GM21360 (cell line): Measurements from ENCODE around the gene LARGE1.

ENCODE experiments used
- ATAC-seq: cut with Tn5 transposase; IDR thresholded peaks from one replicate; pipeline ENCODE4 v1.9.1; 2021; ENCODE audit warnings: mild to moderate bottlenecking, moderate library complexity; ENCODE audit not compliant: unreplicated experiment

The LARGE1 gene

DNA sequence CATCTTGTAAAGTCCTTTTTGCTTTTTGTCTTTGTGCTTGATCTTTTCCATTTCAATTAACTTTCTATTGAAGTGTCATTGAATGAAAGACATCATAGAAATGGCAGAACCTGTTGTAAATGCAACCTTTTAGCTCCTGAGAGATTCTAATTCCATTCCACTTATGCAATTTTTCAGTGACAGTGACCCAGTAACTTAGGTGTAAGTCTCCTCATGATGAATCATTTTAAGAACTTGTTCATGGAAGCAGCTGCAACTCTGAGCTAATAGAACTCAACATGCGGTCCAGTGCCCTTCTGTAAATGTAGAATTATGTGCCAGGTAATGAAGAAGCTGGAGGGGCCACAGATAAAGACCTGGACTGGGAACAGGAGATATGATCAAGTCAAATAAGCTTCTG lies 463.8 kb downstream of the LARGE1 start:
- no peak for ATAC-seq

- ATAC-seq, result no peak
Observed at GRCh38 chr22:33455036-33455435, 465.2 kb downstream of the LARGE1 start.

GRCh38 chr22:33451866-33452469 lies 468.3 kb downstream of the LARGE1 start:
- ATAC-seq, result no peak

- no peak for ATAC-seq
Observed at GRCh38 chr22:33450756-33451155, 469.5 kb downstream of the LARGE1 start.

DNA sequence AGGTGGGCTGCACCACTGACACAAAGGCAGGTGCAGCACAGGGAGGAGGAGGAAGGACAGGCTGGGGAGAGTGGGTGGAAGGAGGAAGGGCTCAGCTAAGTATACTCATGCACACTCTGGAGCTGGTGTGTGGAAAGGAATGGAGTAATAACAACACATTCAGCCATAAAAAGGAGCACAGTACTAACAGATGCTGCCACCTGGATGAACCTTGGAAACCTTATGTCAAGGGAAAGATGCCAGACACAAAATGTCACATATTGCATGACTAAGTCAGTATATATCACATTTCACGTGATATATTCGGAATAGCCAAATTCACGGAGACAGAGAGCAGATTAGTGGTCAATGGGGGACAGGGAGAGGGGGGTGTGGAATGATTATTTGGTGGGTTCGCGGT lies 472.5 kb downstream of the LARGE1 start:
- ATAC-seq, result no peak

GRCh38 chr22:33443683-33444082 lies 476.6 kb downstream of the LARGE1 start:
- ATAC-seq, result no peak

- ATAC-seq, result no peak
Observed at GRCh38 chr22:33440756-33441155, 479.5 kb downstream of the LARGE1 start.

DNA sequence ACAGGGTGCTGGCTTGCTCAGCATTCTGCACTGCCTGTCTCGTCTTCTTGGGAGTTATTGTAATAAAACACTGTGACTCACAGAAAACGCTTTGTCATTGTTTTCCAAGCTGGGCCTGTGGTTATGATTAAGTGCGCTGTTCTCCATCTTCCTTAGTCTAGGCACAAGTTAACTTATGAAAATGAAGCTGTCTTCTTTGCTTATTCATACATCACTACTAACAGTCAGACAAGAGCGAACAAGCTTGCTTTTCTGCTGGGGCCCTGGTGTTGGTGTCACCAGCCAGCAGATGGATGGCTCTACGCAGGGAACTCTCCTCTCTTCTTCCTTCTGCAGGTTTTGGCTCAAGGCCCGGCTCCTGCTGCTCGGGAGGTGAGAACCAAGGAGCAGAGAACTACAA lies 482.0 kb downstream of the LARGE1 start:
- ATAC-seq, result no peak

DNA sequence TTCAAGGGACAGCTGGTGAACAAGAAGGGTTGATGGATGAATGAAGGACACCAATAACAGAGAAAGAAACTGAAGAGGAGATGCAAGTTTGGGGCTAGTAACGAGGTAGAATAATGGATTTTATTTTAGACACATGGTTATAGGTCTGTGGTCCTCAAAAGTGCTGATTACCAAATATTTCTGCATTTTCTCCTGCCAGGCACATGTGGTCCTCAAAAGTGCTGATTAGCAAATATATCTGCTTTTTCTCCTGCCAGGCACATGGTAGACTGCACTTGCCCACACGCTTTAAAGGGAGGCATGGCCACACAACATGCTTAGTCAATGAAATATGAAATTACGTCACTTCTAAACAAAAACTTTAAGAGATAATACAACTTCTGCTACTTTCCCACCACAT lies 489.0 kb downstream of the LARGE1 start:
- ATAC-seq, result no peak

- no peak for ATAC-seq
Observed at GRCh38 chr22:33429281-33429680, 491.0 kb downstream of the LARGE1 start.

DNA sequence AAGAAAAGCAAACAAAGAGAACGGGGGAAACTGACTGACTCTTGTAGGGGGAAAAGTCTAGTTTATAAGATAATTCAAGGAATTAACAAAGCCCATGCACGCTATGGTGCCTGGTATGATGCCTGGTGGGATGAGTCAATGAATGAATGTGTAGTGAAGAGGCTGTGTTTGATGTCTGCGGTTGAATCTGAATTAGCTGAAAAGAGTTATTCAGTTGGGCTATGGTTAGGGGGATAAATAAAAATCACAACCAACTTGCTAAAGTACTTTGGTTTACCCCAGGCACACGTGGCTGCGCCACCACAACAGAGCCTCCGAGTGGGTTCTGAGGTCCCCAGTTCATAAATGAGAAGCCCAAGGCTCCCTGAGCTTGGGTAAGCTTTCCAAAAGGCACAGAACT lies 492.8 kb downstream of the LARGE1 start:
- no peak for ATAC-seq

- ATAC-seq, result no peak
Observed at GRCh38 chr22:33426451-33426850, 493.8 kb downstream of the LARGE1 start.

DNA sequence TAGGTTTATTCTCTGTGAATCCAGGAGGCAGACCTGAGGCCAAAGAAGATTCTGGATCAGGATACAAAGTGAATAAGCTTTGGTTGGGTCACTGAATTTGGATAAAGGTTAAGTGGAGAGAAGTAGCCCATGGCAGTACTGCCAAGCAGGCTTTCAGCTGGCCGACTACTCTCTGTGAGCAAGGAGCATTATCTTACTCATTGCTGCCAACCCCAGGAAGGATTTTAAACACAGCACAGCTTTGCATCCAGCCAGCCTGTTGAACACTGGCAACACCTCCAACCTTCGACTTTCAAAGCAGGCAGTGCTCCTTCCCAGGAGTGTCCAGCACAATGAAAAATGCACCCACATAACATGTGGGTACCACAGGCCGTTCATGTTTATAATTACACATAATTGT lies 498.4 kb downstream of the LARGE1 start:
- ATAC-seq, result no peak

DNA sequence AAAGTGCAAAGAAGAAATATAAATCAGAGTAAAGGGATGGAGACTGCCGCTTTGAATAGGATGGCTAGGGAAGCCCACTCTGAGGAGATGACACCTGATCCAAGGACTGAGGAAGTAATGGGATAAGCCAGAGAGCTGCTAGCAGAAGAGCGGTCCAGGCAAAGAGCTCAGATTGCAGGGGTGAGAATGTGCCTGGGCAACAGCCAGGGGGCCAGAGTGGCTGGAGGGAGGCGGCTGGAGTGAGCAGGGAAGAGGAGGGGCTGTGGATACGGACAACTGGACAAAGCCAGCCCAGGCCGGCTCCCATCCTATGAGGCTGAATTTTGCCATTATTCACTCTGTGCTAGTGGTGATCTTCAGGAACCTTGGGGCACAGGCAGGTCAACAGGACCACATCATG lies 501.8 kb downstream of the LARGE1 start:
- no peak for ATAC-seq

GRCh38 chr22:33415401-33415800 lies 504.9 kb downstream of the LARGE1 start:
- ATAC-seq, result no peak

DNA sequence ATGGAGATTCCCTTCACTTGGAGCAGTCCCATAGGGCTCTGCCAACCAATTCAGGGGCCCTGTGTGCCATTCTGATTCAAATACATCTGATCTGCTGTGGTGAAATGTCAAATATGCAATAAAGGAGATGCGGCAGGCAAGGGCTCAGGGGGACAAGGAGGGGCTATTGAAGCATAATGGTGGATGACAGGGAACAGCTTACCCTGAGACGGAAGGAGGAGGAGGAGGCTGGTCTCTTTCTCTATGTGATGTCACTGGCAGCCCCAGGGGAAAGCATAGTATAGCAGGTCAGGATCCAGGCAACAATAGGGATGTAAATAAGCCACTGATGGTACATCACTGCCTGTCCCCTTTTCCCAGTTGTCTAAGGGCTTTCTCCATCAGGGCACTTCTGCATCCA lies 511.2 kb downstream of the LARGE1 start:
- ATAC-seq, result no peak

- no peak for ATAC-seq
Observed at GRCh38 chr22:33405194-33405593, 515.1 kb downstream of the LARGE1 start.

DNA sequence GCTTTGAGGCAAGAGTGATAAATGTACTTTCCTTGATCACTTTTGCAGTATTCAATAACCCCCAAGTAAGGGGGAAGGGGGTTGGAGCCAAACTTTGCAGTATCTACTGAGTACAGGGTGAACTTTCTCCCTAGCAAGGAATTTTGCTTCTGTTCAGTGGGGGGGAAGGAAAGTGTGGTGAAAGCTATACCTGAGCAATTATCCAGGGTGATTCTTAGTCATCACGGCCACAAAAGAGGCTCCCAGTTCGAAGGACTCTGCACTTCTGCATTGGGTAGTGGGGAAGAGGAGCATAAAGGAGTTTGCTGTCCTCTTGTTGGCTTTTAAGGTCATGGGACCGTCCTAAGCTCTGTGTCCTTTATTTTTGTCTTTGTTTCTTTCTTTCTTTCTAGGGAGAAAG lies 515.6 kb downstream of the LARGE1 start:
- no peak for ATAC-seq

DNA sequence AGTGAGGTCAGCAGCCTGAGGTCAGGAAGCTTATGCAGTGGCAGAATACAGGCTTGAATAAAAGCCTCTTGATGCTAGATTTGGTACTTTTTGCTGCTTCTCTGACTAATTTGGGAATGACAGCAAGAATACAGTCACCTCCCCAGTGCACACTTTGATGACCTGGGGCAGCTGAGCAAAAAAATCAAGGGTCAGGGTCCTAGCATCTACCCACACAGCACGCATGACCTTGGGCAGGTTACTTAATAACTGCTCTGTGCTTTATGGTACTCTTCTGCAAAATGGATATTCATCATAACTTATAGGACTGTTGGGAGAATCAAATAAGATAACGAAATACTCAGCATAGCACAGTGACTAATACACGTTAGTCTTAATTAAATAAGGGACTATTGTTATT lies 518.0 kb downstream of the LARGE1 start:
- ATAC-seq, result no peak

GRCh38 chr22:33401291-33401690 lies 519.0 kb downstream of the LARGE1 start:
- ATAC-seq, result no peak

DNA sequence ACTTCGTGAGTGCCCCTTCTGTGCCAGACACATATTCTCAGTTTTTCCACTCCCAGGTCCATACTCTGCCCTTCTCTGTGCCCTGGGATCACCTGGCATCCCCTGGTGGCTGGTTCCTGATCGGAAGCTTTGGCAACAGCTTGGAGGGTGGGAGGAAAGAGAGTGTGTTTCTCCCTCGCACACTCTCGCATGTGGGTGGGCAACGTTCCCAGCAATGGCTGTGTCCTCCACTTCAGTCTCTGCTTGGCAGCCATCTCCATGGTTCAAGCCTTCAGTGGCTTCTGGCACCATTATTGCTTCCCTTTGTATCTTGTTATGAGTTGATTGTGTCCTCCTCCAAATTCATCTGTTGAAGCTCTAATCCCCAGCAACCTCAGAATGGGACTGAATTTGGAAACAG lies 519.4 kb downstream of the LARGE1 start:
- ATAC-seq, result no peak

DNA sequence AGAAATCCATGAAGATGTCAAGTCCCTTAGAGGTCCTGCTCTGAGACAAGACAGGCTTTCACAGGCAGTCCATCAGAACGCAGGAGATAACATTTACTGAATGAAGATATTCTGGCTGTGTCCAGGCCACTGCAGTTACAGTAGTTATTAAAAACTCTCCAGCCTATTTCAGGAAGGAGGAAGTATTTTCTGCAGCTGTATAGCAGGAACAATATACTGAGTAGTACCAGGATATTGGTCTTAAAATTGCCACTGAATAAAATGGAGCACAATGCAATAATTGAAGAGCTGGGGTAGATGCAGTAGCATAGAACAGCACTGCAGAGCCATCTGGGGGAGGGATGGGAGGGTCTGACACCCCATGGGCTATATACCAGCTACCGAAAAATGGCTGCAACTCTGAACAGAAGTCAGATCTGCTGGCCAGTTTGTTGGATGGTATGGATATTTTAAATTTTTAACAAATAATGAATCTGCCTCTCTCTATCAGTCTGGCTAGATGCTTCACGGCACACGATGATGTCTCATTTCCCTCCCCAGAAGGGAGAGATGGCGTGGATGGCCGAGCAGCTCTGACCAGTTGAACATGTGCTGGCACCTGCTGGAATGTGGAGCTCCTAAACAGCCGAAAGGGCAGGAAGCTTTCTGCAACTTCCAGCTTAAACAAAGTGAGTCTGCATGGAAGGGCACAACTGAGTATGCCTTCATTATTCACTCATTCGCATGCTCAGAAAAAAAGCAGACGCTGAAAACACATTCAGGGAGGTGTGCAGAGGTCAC lies 520.0 kb downstream of the LARGE1 start:
- ATAC-seq, result no peak
